GM03348 (cell line): ENCODE measurements around the gene DISP3.

ENCODE experiments used
- DNase-seq: peaks from one replicate; pipeline ENCODE4 v3.0.0; 2012; ENCODE audit warnings: low spot score

DISP3 gene

GRCh38 chr1:11478571-11479374, at the start of gene DISP3:
Gene DISP3, plus strand, starts transcription at chr1:11479155. Its CDS starts 21,838 bp downstream, at chr1:11500993.
- peak; percentile 93 for DNase-seq

DNA sequence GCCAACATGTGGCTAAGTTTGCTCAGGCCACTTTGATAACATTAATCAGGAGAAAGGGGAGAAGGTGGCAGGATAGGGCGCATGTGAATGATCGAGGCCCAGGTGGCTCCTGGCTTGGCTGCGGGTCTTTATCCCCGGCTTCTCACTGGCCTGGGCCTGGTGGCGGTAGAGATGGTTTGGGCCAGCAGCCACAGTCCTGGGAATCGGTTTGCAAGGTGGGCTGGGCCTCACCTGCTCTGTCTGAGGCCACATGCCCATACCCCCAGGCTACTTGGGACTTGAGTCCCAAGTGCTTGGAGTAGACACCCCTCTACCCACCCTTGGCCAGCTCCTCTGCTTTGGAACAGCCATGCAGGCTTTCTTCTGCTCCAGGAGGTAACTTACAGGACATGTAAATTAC, 49.7 kb upstream of the DISP3 start:
- DNase-seq, result no peak

DNA sequence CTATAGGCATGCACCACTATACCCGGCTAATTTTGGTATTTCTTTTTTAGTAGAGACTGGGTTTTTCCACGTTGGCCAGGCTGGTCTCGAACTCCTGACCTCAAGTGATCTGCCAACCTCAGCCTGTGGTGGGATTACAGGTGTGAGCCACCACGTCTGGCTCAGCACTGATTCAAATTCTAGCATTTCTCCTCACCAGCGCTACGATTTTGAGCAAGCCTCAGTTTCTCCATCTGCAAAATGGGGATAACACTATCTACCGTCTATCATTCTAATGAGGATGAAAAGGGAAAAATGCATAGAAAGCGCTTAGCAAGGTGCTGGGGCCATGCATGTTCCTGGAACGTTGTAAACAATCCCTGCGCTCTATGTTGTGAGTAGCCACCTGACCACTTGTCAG, 49.0 kb upstream of the DISP3 start:
- DNase-seq, result no peak

- no peak for DNase-seq
Measured at GRCh38 chr1:11431941-11432507, 46.9 kb upstream of the DISP3 start.

DNA sequence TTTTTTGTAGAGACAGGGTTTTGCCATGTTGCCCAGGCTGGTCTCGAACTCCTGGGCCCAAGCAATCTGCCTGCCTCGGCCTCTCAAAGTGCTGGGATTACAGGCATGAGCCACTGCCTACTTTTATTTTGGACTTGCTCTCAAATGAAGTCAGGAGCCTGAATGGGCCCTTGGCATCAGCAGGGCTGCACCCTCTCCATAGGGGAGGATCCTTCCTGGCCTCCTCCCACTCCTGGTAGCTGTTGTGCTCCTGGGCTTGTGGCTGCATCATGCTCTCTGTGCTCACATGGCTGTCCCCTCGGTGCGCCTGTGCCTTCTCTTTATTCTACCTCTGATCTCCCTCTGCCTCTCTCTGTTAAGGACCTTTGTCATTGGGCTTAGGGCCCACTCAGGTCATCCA, 46.4 kb upstream of the DISP3 start:
- DNase-seq, result no peak

- no peak for DNase-seq
Measured at GRCh38 chr1:11434501-11434900, 44.5 kb upstream of the DISP3 start.

DNA sequence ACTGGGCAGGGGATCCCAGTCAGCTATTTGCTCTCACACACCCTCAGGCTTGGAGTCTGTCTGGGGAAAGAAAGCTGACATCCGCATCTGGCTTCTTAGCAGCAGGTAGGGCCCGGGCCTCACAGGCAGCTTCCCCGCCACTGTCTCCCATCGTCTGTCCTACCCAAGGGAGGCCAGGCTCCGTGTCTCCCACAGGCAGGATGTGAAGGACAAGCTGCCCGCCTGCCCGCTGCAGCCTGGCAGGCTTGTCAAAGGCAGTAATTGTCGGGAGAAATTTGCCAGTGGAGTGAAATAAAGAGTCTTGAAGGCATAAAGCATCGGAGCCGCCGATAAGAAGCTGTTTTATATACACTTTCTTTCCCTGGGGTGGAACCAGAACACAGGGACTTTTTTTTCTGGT, 44.0 kb upstream of the DISP3 start:
- DNase-seq, result no peak

GRCh38 chr1:11438996-11439395, 40.0 kb upstream of the DISP3 start:
- DNase-seq, result no peak

DNA sequence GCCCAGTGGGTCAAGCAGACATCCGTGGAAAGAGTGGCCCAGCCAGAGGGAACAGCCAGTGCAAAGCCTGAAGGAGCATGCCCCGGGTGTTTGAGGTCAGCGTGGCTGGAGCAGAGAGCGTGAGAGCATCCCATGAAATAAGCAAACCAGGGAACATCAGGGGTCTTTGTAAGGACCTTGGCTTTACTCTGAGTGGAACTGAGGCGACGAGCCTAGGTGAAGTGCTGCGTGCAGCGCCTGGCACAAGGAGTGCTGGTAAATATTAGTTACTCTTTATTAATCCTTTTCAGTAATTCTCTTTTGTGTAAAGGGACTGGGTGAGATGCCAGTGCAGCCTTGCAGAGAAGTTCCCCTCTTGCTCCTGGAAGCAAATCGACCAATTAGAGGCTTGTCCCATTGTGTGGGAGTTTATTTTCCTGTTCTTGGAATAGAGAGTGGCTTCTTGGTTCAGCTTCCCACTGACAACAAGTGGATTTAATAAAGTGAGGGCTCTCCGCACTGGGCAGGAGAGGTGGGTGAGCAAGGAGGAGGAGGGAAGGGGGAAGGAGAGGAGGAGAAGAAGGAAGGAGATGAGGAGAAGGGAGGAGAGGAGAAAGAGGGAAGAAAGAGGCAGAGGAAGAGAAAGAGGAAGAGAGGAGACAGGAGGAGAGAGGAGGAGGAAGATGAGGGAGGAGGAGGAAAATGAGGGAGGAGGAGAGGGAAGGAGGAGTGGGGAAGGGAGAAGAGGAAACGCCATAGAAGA, 37.6 kb upstream of the DISP3 start:
- no peak for DNase-seq

DNA sequence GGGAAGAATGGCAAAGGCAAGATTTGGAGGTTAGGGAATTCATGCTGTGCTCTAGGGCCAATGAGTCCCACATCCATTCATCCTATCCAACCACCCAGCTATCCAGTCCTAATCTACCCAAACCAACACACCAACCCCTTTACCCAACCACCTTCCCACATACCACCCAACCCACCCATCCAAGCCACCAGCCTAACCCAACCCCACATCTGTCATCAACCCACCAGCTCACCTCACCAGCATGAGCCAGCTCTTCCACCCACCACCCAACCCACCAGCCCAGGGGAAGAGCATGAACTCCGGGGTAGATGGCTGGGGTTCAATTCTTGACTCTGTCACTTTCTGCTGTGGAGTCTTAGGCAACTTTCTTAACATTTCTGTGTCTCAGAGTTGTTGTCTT, 35.9 kb upstream of the DISP3 start:
- DNase-seq, result no peak

DNA sequence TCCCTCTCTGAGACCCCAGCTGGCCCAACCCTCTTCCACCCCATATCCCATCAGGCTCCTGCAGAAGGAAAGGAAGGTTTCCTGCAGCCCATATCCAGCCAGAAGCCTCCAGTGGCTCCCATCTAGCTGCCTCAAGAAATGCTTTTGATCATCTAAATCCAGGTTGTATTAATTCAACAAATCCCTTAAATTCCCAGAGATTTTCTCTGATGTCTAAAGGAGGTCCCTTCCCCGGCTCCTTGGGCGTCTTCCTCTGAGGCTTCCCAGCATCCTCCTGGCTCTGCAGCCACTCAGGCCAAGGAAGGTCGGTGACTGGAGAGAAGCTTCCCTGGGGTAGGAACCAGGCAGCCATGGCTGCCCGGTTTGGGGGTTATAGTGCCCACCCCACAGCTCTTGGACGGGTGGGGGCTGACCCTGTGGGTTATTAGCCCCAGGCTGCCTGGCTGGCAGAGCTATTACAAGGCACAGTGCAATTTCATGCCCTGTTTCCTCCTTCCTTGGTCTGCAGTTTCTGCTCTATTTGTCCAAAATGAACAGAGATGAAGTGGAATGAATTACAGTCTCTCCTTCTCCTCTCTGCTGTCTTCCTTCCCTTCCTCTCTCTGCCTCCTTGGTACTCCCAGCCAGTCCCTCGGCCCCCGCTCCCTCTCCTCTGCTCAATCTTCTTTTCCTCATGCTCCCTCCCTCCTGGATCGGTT, 34.8 kb upstream of the DISP3 start:
- DNase-seq, result no peak

DNA sequence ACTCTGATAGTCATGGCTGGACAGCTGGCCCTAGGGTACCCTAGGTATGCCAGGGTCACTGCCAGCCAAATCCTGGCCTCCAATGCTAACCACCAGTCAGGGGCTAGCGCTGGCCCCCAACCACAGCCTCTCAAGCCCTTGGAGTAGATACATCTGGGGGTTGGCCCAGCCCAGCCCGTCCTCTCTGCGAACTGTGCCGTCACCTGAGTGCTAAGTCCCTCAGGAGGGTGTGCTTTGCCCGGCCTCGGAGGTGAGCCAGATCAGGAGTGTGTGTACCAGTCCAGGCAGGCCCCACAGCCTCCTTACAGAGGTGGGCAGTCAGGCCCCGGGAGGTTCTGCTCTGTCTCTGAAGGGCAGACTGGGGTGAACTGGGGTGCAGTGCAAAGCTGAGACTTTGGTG, 34.0 kb upstream of the DISP3 start:
- no peak for DNase-seq

DNA sequence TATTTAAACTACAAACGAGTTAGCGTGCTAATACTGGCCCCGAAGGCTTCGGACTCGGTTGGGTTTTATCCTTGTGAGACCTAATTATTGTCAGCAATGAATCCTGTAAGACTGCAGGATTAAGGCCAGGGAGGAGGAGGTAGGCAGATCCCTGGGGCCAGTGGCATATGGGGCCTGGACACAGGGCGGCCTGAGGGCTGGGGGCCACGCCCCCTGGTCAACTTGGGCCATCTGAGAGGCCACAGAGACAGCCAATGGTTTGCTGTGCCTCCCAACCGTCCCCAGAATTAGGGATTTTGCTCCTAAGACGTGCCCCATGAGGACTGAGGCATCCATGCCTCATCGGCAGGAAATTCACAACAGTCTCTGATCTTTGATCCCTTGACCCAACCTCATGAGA, 31.1 kb upstream of the DISP3 start:
- no peak for DNase-seq

DNA sequence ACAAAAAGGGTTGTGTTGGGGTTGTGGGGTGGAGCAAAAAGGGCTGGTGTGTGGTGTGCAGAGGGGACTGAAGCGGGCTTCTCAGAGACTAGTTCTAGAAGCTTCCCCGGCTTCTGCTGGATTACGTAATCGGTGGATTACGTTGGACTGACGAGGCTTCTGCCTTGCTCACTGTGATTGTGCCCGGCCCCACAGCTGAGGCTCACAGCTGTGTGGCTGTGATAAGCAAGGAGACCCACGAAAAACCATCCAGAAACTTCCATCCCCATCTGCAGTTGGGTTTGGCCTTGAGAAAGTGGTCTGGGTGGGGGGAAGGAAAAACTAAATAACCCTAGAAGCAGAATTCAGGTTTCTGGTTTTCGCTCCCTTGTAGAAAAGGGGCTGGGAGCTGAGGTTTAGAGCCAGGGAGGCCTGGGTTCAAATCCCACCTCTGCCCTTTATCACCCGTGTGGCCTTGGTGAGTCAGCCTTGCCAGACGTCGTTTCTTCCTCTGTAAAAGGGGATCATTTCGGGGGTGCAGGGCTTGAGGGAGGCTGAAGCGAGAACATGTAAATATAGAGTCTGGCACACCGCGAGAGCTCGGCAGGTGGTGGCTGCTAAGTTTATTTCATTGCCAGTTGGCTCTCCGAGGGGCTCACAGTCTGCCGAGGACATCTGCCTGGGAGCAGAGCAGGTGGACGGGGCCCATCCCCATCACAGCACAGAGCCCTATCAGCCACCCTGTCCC, 30.4 kb upstream of the DISP3 start:
- no peak for DNase-seq

DNA sequence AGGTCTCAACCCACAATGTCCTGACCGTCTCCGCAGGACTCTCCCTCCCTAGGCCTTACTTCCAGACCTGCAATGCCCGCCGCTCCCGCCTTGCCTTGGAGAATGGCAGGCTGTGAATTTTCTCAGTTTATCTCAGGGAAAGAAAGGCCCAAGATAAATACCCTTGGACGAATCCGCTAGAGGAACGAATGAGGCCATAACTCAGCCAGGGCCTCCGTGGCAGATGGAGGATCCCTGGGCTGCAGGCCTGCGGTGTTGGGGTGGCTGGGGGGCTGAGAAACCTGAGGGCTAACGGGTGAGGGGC, 29.9 kb upstream of the DISP3 start:
- DNase-seq, result no peak

DNA sequence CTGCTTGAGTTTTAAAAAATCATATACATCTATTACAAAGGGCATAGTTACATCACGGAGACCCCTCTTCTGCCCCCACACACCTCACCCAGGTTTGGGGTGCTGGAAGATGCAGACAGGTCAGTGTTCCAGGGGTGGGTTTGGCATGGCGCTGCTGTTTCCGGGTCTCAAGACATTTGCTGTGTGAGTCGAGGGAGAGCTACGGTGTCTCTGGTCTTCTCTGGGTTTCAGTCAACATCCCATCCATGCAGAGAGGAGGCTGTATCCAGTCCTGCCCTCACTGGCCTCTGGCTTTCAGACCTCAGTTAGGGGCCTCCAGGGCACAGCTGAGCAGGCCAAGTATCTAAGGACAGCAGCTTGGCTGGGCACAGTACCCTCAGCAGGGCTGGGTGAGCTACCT, 28.6 kb upstream of the DISP3 start:
- no peak for DNase-seq

- no peak for DNase-seq
Measured at GRCh38 chr1:11453742-11454491, 25.0 kb upstream of the DISP3 start.

DNA sequence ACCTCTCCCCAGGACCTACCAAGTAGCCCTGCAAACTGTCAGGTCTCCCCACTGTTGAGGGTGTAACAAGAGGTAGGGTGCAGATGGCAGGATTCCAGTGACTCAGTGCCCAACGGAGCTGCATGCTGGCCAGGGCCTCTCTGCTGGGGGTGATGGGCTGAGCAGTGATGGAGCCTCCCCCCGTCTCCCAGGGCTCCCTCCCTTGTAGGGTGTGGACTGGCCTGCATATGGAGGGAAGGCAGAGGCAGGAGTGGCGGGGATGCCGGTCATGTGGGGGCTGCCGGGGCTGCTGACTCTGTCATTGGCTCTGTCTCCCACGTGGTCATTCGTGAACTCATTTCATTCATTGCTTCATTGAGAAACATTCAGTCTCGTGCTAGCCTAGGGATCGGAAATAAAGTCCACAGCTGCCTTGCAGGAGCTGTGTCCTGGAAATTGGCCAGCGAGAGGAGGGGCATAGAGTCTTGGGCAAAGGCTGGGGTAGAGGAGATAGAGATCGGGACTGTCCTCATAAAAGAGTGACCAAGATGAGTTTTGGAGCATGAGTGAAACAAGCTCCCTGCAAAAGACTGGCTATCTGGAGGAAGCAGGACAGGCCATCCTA, 22.9 kb upstream of the DISP3 start:
- DNase-seq, result no peak

- no peak for DNase-seq
Measured at GRCh38 chr1:11456965-11457364, 22.0 kb upstream of the DISP3 start.

- DNase-seq, result no peak
Measured at GRCh38 chr1:11458811-11459275, 20.1 kb upstream of the DISP3 start.
